DOHH2 (cell line): ENCODE measurements around the gene TBCD.

Experiments
- H3F3A ChIP-seq: fragments of 200-600 bp; sonication (generic), shearing (Covaris generic); 2 replicates; pipeline ENCODE4 v1.6.0; 2016; ENCODE audit warnings: antibody characterized with exemption, mild to moderate bottlenecking; ENCODE audit not compliant: control insufficient read depth, insufficient read depth
- H3K27ac ChIP-seq: fragments of 200-600 bp; sonication (generic); 2 replicates; pipeline ENCODE4 v1.5.1; 2014; ENCODE audit warnings: low read depth, mild to moderate bottlenecking, low read length, moderate library complexity
- H3K27me3 ChIP-seq: fragments of 200-600 bp; sonication (generic); 2 replicates; pipeline ENCODE4 v1.6.1; 2014; ENCODE audit warnings: mild to moderate bottlenecking, low read length, mixed read lengths; ENCODE audit not compliant: control insufficient read depth
- H3K36me3 ChIP-seq: fragments of 200-600 bp; sonication (generic); 2 replicates; pipeline ENCODE4 v1.6.1; 2014; ENCODE audit warnings: mild to moderate bottlenecking, low read length, moderate library complexity, mixed read lengths; ENCODE audit not compliant: control insufficient read depth
- H3K4me1 ChIP-seq: fragments of 200-600 bp; sonication (generic); 2 replicates; pipeline ENCODE4 v1.6.1; 2014; ENCODE audit warnings: mild to moderate bottlenecking, low read length, mixed read lengths; ENCODE audit not compliant: control insufficient read depth
- H3K4me2 ChIP-seq: fragments of 200-600 bp; sonication (generic); 2 replicates; pipeline ENCODE4 v1.6.0; 2014; ENCODE audit warnings: mild to moderate bottlenecking, low read length, moderate library complexity
- H3K4me3 ChIP-seq: fragments of 200-600 bp; sonication (generic); 2 replicates; pipeline ENCODE4 v1.5.1; 2014; ENCODE audit warnings: mild to moderate bottlenecking, low read length, mixed read lengths
- H3K79me2 ChIP-seq: fragments of 200-600 bp; sonication (generic); 2 replicates; pipeline ENCODE4 v1.6.1; 2014; ENCODE audit warnings: mild to moderate bottlenecking, low read length, mixed read lengths; ENCODE audit not compliant: control insufficient read depth
- H3K9me2 ChIP-seq: fragments of 200-600 bp; sonication (generic); replicated peaks from 2 replicates; pipeline ENCODE4 v1.6.1; 2014; ENCODE audit warnings: mild to moderate bottlenecking, low read length, mixed read lengths; ENCODE audit not compliant: control insufficient read depth
- H3K9me3 ChIP-seq: fragments of 200-600 bp; sonication (generic); 2 replicates; pipeline ENCODE4 v1.6.1; 2014; ENCODE audit warnings: antibody characterized with exemption, low read length, mixed read lengths; ENCODE audit not compliant: control insufficient read depth, insufficient read depth
- H4K20me1 ChIP-seq: fragments of 200-600 bp; sonication (generic); 2 replicates; pipeline ENCODE4 v1.6.0; 2014; ENCODE audit warnings: low read depth, mild to moderate bottlenecking, antibody characterized with exemption, low read length, moderate library complexity; ENCODE audit not compliant: control insufficient read depth, insufficient read depth
- CTCF ChIP-seq: fragments of 200-600 bp; sonication (generic); IDR thresholded peaks from one replicate; pipeline ENCODE4 v1.5.1; 2014; ENCODE audit warnings: antibody characterized with exemption, mild to moderate bottlenecking, low read depth, low read length; ENCODE audit not compliant: poor library complexity, severe bottlenecking
- EZH2phosphoT487 ChIP-seq: fragments of 200-600 bp; sonication (generic); IDR thresholded peaks from 2 replicates; pipeline ENCODE4 v1.6.1; 2017; ENCODE audit warnings: borderline replicate concordance, mild to moderate bottlenecking, antibody characterized with exemption, low read length, moderate library complexity, mixed read lengths

The TBCD gene

GRCh38 chr17:82898976-82899514 is 147.2 kb downstream of the TBCD start:
- Histone ChIP-seq H3K79me2 (no peaks in the 10 kb centered on the region), H3F3A (0 out of 2 replicates have a peak, but pooled peaks cover 2% of the 10 kb centered on the region), H3K9me2 (no peaks in the 10 kb centered on the region), H3K4me1 (peaks cover 4% of the 10 kb centered on the region), H3K27ac (no peak overlapping the region), H3K36me3 (peaks cover 22% of the 10 kb centered on the region), H3K27me3 (no peaks in the 10 kb centered on the region), H3K4me3 (no peak overlapping the region), H3K9me3 (no peaks in the 10 kb centered on the region), H3K4me2 (no peak overlapping the region), H4K20me1 (no peaks in the 10 kb centered on the region)
- TF ChIP-seq EZH2phosphoT487 (no peak), CTCF (no peak)

GRCh38 chr17:82899941-82900340 is 148.1 kb downstream of the TBCD start:
- TF ChIP-seq CTCF (no peak), EZH2phosphoT487 (no peak)
- Histone ChIP-seq H4K20me1 (no peaks in the 10 kb centered on the region), H3F3A (0 out of 2 replicates have a peak, but pooled peaks cover 2% of the 10 kb centered on the region), H3K9me2 (no peaks in the 10 kb centered on the region), H3K4me3 (no peak overlapping the region), H3K79me2 (no peaks in the 10 kb centered on the region), H3K27me3 (no peaks in the 10 kb centered on the region), H3K4me1 (no peaks in the 10 kb centered on the region), H3K9me3 (no peaks in the 10 kb centered on the region), H3K4me2 (no peak overlapping the region), H3K36me3 (peaks cover 22% of the 10 kb centered on the region), H3K27ac (no peak overlapping the region)

- TF ChIP-seq EZH2phosphoT487 (no peak), CTCF (no peak)
- Histone ChIP-seq H3K4me1 (no peaks in the 10 kb centered on the region), H3K4me3 (no peak overlapping the region), H3K36me3 (peaks cover 22% of the 10 kb centered on the region), H3K79me2 (no peaks in the 10 kb centered on the region), H3F3A (0 out of 2 replicates have a peak, but pooled peaks cover 2% of the 10 kb centered on the region), H3K27me3 (no peaks in the 10 kb centered on the region), H4K20me1 (no peaks in the 10 kb centered on the region), H3K27ac (no peak overlapping the region), H3K4me2 (no peak overlapping the region), H3K9me3 (no peaks in the 10 kb centered on the region), H3K9me2 (no peaks in the 10 kb centered on the region)
Measured at GRCh38 chr17:82900741-82901140, 148.9 kb downstream of the TBCD start.
